HG02642 (cell line): ENCODE measurements around the gene TGFBR3.
"Not testable (repeated sequence)": the region's sequence is repeated elsewhere in the genome, so short reads cannot be mapped to it uniquely, and the experiment has no call there.

Experiments used
- ATAC-seq: cut with Tn5 transposase; IDR thresholded peaks from one replicate; pipeline ENCODE4 v1.9.1; 2021; ENCODE audit warnings: mild to moderate bottlenecking; ENCODE audit not compliant: unreplicated experiment, poor library complexity

The TGFBR3 gene

GRCh38 chr1:91852011-91852410 lies 33.9 kb downstream of the TGFBR3 start:
- ATAC-seq, result not testable (repeated sequence)

GRCh38 chr1:91851130-91852010 lies 34.6 kb downstream of the TGFBR3 start:
- no peak for ATAC-seq

- no peak for ATAC-seq
Measured at GRCh38 chr1:91850708-91851107, 35.2 kb downstream of the TGFBR3 start.

DNA sequence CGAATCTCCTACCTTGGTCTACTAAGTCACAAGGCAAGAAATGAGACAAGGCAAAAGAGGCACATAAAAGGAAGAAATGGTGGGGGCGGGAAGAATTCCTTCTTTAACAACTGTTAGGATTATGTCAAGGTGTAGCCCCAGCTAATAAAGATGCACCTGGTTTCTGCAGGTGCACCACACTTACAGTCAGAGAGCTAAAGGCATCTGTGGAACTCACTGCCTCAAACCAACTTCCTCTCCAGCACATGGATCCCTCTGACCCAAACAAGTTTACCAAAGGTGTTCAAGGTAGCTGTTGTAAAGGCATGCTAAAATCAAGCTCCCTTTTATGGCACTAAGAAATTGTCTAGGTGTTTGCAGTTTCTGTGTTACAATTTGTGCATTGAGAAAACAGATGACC lies 38.1 kb downstream of the TGFBR3 start:
- no peak for ATAC-seq

DNA sequence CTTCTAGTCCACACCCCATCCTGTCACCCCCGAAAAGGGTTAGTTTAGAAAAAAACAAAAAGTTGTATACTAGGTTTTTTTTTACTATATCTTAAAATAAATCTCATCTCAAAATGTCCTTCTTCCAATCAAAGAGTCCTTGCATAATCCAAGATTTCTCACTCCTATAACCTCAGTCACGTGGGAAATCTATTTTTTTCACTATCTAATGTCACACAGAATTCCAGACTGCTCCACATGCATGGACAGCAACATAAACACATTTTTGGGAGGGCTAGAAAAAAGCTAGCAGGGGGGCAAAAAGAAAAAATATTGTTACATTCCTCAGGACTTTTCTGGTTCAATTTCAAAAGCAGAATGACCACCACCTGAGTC lies 39.3 kb downstream of the TGFBR3 start:
- no peak for ATAC-seq

DNA sequence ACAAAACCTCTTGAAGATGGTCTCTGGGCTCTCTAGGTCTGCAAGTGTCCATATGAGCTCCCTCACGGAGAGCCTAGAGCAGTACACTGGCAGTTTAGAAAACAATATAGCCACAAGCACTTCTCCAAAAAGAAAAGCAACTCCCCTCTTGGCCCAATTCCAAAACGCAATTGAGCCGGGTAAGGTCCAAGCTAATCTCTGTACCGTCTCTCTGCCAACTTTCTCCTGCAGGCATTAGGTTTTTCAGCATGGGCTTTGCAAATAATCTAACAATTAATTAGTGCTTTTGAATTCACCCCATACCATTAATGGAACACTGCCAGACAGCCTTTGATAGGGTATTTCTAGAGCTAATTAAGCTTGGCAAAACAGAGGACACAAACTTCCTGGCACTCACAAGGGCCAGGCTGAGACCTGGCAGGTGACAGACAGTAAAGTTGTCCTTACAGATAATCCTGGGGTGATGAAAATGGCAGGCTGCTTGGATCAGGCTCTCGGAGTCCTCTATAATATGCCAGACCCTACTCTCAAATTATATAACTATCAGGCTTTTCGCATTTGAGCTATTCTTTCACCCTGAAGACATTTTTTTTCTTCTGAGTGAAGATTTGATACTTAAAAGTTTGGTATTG lies 39.8 kb downstream of the TGFBR3 start:
- no peak for ATAC-seq

DNA sequence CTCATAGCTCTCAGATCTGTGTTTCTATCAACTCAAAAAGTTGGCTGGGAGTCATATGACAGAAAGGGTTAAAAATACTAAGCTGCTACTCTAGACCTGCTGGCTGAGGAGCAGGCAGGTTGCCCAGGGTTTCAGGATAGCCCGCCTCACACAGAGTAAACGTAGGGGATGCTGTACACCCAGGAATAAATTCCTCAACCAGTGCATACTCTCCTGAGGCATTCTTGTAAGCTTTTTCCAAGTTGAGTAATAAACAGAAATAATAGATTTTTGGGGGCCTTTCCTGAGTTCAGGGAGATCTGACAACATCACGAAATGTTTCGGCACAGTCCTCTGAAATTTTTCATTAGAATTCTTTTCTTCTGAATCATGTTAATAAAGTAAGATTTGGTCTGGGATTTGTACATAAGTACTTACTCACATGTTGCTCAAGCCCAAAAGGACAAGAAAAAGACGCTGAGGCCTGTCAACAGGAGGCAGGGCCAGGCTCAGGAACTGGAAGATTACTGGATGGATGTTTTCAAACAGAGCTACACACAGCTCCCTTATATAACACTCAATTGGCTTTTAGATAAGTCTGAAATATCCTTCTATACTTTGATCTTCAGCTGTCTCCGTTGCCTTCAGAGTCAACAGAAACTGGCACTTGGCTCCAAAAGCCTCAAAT lies 41.0 kb downstream of the TGFBR3 start:
- no peak for ATAC-seq

- no peak for ATAC-seq
Measured at GRCh38 chr1:91843843-91844242, 42.1 kb downstream of the TGFBR3 start.

DNA sequence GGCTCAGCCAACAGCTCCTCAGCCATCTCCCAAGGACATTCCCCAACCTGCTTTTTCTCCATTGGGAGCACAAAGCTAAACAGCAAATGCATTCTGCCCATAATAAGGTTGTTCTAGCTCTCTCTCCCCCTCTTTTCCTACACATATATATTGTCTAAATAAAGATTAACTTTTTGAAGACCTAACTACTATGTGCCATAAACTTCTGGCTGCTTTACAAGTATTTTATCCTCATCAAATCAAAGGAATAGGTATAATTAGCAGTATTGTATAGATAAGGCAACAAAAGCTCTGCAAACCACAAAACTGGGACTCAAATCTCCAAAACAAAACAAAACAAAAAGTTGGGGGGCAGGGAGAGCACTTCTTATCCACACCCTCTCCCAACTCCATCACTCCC lies 43.4 kb downstream of the TGFBR3 start:
- ATAC-seq, result no peak

GRCh38 chr1:91842056-91842455 lies 43.9 kb downstream of the TGFBR3 start:
- no peak for ATAC-seq

GRCh38 chr1:91840276-91840675 lies 45.7 kb downstream of the TGFBR3 start:
- not testable (repeated sequence) for ATAC-seq

DNA sequence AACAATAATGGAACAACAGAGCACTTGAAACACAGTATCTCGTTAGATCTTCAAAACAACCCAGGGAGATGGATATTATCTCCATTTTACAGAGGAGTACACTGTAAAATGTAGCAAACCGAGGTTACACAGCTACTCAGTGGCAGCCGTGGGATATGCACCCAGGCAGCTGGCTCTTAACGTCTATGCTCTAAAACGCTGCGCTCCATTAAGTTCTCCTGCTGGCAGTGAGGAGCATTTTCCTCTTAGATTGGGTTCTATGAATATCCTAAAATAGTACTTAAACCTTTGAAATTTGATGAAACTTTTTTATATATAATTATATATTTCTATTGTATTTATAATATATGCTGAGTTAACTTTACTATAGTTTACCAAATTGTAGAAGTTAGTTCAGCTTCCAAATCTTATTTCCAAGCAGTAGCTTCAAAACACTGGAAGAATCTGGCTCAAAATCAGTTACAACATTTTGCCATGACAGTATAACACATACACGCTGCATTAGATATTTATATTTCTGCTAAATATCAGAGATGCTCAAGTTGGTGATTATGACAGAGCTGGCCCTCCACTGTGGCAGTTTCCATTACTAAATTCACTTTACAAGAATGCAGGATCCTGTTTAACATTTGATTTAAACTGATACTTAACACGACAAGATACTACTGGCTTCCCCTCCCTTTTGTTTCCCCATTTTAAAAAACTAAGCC lies 49.5 kb downstream of the TGFBR3 start:
- no peak for ATAC-seq

- no peak for ATAC-seq
Measured at GRCh38 chr1:91835087-91835521, 50.8 kb downstream of the TGFBR3 start.

- not testable (repeated sequence) for ATAC-seq
Measured at GRCh38 chr1:91834549-91834948, 51.4 kb downstream of the TGFBR3 start.

GRCh38 chr1:91833946-91834345 lies 52.0 kb downstream of the TGFBR3 start:
- ATAC-seq, result no peak

- no peak for ATAC-seq
Measured at GRCh38 chr1:91831132-91831930, 54.6 kb downstream of the TGFBR3 start.

DNA sequence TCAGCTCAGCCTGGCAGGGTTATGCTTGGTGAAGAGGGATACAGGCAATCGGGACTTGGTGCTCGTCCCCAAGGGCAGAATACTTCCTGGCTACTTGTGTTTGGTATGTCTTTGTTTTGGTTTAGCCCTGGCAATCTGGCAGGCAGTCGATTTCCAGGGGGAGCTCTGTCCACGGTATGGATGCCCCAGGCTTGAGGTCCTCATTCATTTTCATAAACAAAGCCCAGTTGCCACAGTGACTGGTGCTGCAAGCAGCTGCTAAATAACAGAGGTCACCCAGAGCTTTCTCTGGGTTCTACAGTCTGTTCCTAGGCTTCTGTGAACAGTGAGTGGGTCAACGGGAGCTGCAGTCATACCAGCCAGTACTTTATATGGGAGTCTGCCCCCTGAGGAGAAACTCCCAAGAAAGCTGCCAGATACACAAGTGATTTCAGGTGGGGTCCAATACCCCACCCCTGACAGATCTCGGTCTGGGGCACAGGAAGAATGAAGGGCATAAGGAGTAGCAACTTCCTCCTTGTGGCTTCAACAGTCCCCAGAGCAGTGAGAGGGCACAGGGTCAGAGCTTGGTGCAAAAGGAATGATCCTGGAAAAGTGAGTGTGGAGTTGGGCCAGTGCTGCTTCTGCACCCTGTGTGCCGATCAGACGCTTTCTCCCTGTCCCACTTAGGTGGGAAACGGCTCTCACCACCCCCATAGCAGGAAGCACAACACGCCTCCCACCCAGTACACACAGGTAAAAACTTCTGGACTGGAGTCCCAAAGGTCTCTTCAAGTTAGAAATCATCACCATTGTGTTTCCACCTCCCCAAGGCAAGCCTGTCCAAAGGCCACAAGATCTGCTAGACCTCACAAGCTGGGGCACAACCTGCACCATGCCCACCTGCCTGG lies 55.5 kb downstream of the TGFBR3 start:
- no peak for ATAC-seq

DNA sequence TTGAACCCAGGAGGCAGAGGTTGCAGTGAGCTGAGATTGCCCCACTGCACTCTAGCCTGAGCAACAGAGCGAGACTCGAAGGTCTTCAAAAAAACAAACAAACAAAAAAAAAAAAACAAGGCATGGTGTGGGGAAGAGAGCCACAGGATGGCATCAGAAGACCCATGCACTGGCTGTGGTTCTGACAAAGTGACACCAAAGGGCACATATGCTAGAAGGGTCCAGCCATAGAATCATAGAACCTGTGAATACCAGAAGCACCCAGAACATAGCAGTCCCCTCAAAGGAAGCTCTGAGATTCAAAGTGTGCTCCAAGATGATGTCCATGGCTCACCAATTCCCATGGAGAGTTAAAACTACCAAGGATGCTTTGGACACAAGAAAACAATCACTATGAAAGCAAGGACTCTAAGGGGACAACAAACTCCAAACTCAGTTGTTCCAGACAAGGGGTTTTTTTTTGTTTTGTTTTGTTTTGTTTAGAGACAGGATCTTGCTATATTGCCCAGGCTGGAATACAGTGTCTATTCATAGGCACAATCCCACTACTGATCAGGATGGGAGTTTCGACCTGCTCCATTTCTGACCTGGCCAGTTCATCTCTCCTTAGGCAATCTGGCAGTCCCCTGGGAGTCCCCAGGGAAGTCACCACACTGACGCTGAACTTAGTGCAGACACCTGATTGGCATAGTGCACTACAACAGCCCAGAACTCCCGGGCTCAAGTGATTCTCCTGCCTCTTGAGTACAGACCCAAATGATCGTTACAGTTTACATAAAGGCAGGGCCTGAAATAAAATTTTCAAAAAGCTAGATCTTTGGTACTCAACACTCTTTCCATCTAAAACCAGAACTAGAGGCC lies 56.4 kb downstream of the TGFBR3 start:
- ATAC-seq, result no peak
